Right atrium auricular region (tissue), 2 donors: ENCODE measurements around the gene HP. TPM values are rescaled to one million over a fixed set of nuclear protein-coding genes. Genes with fewer than 3 reads are reported as not detected.
"Not testable (repeated sequence)": the region's sequence is repeated elsewhere in the genome, so short reads cannot be mapped to it uniquely, and the experiment has no call there.

Experiments used
- DNase-seq: peaks from one replicate; pipeline ENCODE4 v3.0.0-alpha.2; 2019; ENCODE audit warnings: low spot score
- H3K27ac ChIP-seq, 2 donors: fragments of 200-600 bp; sonication (generic); 1 replicate in 1 of 2; 2 replicates in 1 of 2; pipeline ENCODE4 v1.5.1; 2016 to 2019
- H3K27me3 ChIP-seq, 2 donors: fragments of 200-600 bp; sonication (generic); one replicate each; pipeline versions ENCODE4 v1.5.1 to v1.6.0; 2017 to 2019
- H3K36me3 ChIP-seq: fragments of 200-600 bp; sonication (generic); one replicate; pipeline ENCODE4 v1.5.1; 2016
- H3K4me1 ChIP-seq, 2 donors: fragments of 200-600 bp; sonication (generic); one replicate each; pipeline versions ENCODE4 v1.5.1 to v1.6.0; 2017 to 2019
- H3K4me3 ChIP-seq, 2 donors: fragments of 200-600 bp; sonication (generic); 1 replicate in 1 of 2; 2 replicates in 1 of 2; pipeline ENCODE4 v1.5.1; 2017 to 2019; ENCODE audit warnings: mild to moderate bottlenecking in 1 of 2, moderate library complexity in 1 of 2
- H3K9me3 ChIP-seq, 2 donors: fragments of 200-600 bp; sonication (generic); one replicate each; pipeline ENCODE4 v1.5.1; 2019
- CTCF ChIP-seq, 2 donors: fragments of 200-600 bp; sonication (generic); IDR thresholded peaks; one replicate each; pipeline ENCODE4 v1.5.1; 2019; ENCODE audit warnings: antibody characterized with exemption in 2 of 2
- total RNA-seq, 2 donors: library from RNA; depleted of rRNA; stranded (reverse); fragments of >200 nt; gene quantifications; one replicate each; pipeline ENCODE4 v1.1.0, GENCODE V29; 2016

HP gene, protein sequence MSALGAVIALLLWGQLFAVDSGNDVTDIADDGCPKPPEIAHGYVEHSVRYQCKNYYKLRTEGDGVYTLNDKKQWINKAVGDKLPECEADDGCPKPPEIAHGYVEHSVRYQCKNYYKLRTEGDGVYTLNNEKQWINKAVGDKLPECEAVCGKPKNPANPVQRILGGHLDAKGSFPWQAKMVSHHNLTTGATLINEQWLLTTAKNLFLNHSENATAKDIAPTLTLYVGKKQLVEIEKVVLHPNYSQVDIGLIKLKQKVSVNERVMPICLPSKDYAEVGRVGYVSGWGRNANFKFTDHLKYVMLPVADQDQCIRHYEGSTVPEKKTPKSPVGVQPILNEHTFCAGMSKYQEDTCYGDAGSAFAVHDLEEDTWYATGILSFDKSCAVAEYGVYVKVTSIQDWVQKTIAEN
- total RNA-seq = 1,000 to 10,000 TPM in 1 of 2 donors, 10 to 100 TPM in 1; 52.7 to 1,105 TPM

DNA sequence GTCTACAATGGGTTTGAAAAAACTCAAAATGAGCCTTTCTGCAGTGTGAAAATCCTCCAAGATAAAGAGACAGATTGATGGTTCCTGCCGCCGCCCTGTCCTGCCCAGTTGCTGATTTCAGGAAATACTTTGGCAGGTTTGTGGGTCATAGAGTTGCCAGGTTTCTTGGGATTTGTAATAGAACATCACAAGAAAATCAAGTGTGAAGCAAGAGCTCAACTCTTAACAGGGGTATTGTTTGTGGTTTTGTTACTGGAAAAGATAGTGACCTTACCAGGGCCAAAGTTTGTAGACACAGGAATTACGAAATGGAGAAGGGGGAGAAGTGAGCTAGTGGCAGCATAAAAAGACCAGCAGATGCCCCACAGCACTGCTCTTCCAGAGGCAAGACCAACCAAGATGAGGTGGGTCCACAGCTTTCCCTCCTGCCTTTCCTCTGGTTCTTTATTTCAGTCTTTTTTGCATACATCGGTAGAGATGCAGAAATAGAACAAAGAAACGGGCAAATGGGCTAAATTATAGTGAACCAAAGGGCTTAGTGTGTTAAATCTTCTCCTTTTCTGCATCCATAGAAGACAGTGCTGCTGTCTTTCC, at the start of gene HP:
Gene HP, plus strand, starts transcription at position 252 of the 594 bp plus-strand sequence. Its CDS starts 148 bp downstream, at position 400.
- not testable (repeated sequence) for H3K27me3 ChIP-seq, DNase-seq

GRCh38 chr16:72008065-72008423, 46.3 kb upstream of the HP start:
- not testable (repeated sequence) for H3K27me3 ChIP-seq, H3K9me3 ChIP-seq, DNase-seq, H3K36me3 ChIP-seq
- H3K4me3 ChIP-seq = peak overlapping the region in 1 of 2 donors; percentile 89
- peak overlapping the region in 1 of 2 donors; percentile 22 for H3K27ac ChIP-seq
- peaks cover 0 to 24% of the 10 kb centered on the region in 2 donors for H3K4me1 ChIP-seq

More for the DNA sequence above, at the start of gene HP:
- not testable (repeated sequence) for H3K4me1 ChIP-seq, H3K27ac ChIP-seq, H3K9me3 ChIP-seq, H3K36me3 ChIP-seq, H3K4me3 ChIP-seq

DNA sequence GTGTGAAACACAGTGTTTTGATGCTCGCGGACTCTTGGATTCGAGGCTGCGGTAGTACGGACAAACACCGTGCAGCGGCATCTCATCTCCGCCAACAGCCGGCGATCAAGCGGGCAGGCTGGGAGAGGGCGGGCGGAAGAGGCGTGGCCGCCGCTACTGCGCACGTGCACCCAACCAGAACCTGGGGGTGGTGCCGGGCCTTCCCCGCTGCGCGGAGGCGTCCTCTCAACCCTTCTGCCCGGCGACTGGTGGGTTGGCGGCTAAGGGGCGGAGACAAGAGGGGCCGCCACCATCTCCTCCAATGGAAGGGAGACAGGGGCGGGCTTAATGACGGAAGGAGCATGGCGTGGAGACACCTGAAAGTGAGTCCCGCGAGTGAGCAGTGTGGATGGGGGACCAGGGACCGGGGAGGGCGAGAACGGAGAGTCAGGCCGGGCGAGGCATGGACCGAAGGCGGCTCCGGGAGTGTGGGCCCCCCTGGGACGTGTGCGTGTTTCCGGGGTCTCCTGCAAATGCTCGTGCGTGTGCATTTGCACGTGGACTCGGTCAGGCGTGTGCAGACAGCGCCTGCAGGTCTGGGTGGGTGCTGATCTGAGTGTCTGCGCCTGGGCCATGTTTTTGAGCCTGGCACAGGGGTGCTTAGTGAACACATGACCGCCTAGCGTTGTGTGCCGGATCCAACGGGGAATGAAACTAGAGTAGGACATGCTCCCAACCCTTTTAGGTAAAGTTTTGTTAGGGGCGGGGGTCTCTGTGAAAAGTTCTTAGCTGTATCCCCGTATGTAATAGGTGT, 45.7 kb upstream of the HP start, which contains the start of gene DHODH:
Gene DHODH, plus strand, starts transcription at position 321 of the 793 bp plus-strand sequence. Its CDS starts 21 bp downstream, at position 342.
- H3K4me1 ChIP-seq = peaks cover 0 to 30% of the 10 kb centered on the region in 2 donors
- H3K36me3 ChIP-seq = peaks cover 8% of the 10 kb centered on the region
- H3K9me3 ChIP-seq = no peaks in the 10 kb centered on the region
- peak within 1 kb of the TSS; percentile 85 to 89 for H3K4me3 ChIP-seq
- H3K27ac ChIP-seq = peak within 1 kb of the TSS; percentile 68 to 74
- DNase-seq = peak; percentile 97
- H3K27me3 ChIP-seq = no peaks in the 10 kb centered on the region
- peak in 1 of 2 donors; percentile 27 for TF ChIP-seq CTCF (IDR thresholded peaks at IDR 0.05)

- no peak for DNase-seq
- no peak for TF ChIP-seq CTCF (IDR thresholded peaks at IDR 0.05)
- Histone ChIP-seq H3K36me3 (peaks cover 8% of the 10 kb centered on the region), H3K27me3 (no peaks in the 10 kb centered on the region), H3K27ac (no peak overlapping the region), H3K4me3 (no peak overlapping the region), H3K4me1 (peaks cover 0 to 40% of the 10 kb centered on the region in 2 donors), H3K9me3 (no peaks in the 10 kb centered on the region)
These were observed 44.5 kb upstream of the HP start for GRCh38 chr16:72009779-72010178.

DNA sequence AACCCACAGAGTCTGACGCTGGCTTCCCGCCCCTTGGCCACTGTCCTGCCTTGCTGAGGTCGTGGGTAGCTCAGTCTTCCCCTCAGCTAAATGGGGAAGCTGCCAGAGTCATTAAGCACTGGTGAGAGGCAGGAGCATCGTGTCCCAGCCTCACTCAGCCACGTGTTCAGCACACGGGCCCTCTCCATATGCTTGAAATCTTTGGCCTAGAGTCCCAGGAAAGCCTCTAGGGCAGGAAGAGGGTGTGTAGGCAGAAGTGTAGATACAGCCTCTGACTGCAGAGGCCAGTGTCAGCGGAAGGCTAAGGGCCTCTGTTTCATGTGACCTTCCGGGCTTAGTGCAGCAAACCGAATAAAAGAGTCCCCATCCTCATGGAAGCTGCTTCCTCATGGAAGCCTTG, 41.7 kb upstream of the HP start:
- H3K27ac ChIP-seq = peak overlapping the region; percentile 85 to 95
- peaks cover 8% of the 10 kb centered on the region for H3K36me3 ChIP-seq

More for the DNA sequence above, 41.7 kb upstream of the HP start:
- DNase-seq = no peak
- Histone ChIP-seq H3K27me3 (no peaks in the 10 kb centered on the region), H3K9me3 (no peaks in the 10 kb centered on the region), H3K4me1 (peaks cover 0 to 52% of the 10 kb centered on the region in 2 donors), H3K4me3 (peak overlapping the region; percentile 25 to 41)
- no peak for TF ChIP-seq CTCF (IDR thresholded peaks at IDR 0.05)
